Neural progenitor cell (in vitro differentiated cells): Measurements from ENCODE around the gene FRMPD4.

Source experiments
- CTCF ChIP-seq: fragments of 200-600 bp; sonication (generic); IDR thresholded peaks from 2 replicates; pipeline ENCODE4 v1.5.1; 2017; ENCODE audit warnings: antibody characterized with exemption, mild to moderate bottlenecking
- EZH2 ChIP-seq: fragments of 200-600 bp; sonication (generic); IDR thresholded peaks from 2 replicates; pipeline ENCODE4 v1.6.1; 2017; ENCODE audit warnings: antibody characterized with exemption, mild to moderate bottlenecking, moderate library complexity
- EZH2phosphoT487 ChIP-seq: fragments of 200-600 bp; sonication (generic); IDR thresholded peaks from 2 replicates; pipeline ENCODE4 v1.6.1; 2017; ENCODE audit warnings: antibody characterized with exemption

GRCh38 chrX:12741416-12741815 is 603.1 kb downstream of the FRMPD4 start:
- TF ChIP-seq CTCF, result no peak
- TF ChIP-seq EZH2, result no peak
- TF ChIP-seq EZH2phosphoT487, result no peak
